ENCODE measurements around the gene SLC15A4.

The SLC15A4 gene

GRCh38 chr12:128794661-128795529 lies 28.9 kb downstream of the SLC15A4 start:
- DNase-seq (ENCODE audit: low spot score), result peak; percentile 25

DNA sequence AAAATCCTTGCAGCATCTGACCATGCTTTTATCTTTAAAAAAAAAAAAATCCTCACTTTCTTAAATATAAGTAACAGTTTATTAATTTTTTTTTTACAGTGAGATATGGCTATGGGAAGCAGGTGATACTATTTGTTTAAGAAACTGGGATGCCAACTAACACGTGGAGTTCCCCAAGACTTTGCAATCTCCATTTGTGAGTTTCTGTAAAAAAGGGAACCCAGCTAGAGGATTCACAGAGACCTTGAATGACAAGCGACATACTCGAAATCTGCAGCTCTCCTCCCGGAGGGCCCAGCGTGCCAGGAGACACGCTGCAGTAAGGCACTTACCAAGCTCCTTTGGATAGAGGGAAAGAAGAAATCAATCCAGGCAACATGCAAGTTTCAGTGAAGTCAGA lies 30.1 kb downstream of the SLC15A4 start:
- DNase-seq (ENCODE audit: low spot score), result no peak

DNA sequence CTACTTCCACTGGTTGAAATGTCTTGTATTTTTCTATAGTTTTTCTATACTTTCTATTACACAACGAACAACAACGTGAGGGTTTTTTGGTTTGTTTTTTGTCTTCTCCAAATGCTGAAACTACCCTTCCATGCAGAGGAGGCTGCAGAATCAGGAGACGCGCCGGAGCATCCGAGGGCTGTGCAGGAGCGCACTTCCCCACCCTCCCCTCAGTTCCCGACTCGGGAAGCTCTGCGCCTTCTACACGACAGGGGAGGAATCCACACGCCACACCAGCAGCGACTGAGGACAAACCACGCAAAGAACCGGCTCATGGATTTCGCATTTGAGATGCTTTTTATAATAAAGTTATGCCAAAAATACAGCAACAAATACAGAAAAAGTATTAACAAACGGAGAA lies 30.9 kb downstream of the SLC15A4 start:
- no peak for DNase-seq (ENCODE audit: low spot score)

DNA sequence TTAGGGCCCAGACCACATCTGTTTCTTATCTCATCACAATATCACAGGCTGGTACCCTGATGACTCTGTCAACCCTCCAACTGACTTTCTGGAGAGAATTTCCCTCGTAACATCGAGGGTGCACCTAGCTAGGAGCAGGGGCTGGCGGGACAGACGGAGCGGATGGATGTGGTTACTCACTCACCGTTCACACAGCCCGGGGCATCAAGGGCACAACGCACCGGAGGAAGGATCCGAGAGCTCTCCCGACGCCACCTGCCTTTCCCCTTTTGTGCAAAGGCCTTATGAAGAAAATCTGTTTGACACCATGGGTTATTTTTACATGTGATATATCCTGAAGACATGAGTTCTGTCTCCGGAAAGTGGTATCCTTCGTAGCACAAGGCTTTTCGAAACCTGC lies 31.4 kb downstream of the SLC15A4 start:
- no peak for DNase-seq (ENCODE audit: low spot score)

- DNase-seq (ENCODE audit: low spot score), result peak; percentile 37
Observed at GRCh38 chr12:128791395-128792322, 32.1 kb downstream of the SLC15A4 start.

GRCh38 chr12:128790653-128791373 lies 32.9 kb downstream of the SLC15A4 start:
- DNase-seq (ENCODE audit: low spot score), result no peak

- no peak for DNase-seq (ENCODE audit: low spot score)
Observed at GRCh38 chr12:128790221-128790620, 33.5 kb downstream of the SLC15A4 start.

- no peak for DNase-seq (ENCODE audit: low spot score)
Observed at GRCh38 chr12:128789356-128789929, 34.3 kb downstream of the SLC15A4 start.

DNA sequence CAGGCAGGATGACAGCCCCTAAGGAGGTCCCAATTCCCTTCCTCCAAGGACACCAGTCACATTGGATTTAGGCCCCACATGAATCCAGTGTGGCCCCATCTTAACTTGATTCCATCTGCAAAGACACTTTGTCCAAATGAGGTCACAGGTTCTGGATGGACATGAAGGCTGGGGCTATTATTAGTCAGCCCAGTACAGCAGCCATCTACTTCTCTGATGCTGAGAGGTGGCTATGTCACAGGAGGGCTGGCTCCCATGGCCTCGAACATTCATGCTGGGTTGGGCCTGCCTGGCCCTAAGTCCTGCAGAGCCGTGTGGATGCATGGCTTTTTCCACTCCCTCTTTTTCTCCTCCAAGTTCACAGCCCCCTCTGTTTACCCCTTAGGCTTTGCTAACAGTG lies 35.9 kb downstream of the SLC15A4 start:
- DNase-seq (ENCODE audit: low spot score), result no peak

GRCh38 chr12:128786741-128787391 lies 36.9 kb downstream of the SLC15A4 start:
- DNase-seq (ENCODE audit: low spot score), result no peak

GRCh38 chr12:128784030-128784760 lies 39.6 kb downstream of the SLC15A4 start:
- DNase-seq (ENCODE audit: low spot score), result no peak

DNA sequence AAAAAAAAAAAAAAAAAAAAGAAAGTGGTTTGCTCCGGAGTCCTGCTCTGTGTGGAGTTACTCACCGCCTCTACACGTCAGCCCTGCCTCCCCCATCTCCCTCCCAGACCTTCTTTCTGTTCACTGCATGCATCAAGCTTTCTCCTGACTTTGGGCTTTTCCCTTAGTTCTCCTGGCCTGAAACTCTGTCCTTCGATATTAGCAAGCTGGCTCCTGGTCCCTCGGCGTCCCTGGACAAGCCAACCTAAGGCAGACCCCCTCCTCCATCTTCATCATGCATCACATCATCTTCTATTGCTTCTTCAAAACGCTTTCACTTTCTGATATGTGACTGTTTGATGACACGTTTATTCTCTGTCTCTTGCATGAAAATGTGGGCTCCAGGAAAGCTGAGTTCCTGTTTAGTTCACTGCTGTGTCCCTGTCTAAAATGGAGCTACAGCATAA lies 40.6 kb downstream of the SLC15A4 start:
- peak; percentile 26 for DNase-seq (ENCODE audit: low spot score)

- DNase-seq (ENCODE audit: low spot score), result no peak
Observed at GRCh38 chr12:128779901-128780300, 43.9 kb downstream of the SLC15A4 start.

GRCh38 chr12:128772249-128772648 lies 51.5 kb downstream of the SLC15A4 start:
- no peak for DNase-seq (ENCODE audit: low spot score)

- DNase-seq (ENCODE audit: low spot score), result no peak
Observed at GRCh38 chr12:128771681-128772080, 52.1 kb downstream of the SLC15A4 start.

GRCh38 chr12:128767518-128767917 lies 56.2 kb downstream of the SLC15A4 start:
- DNase-seq (ENCODE audit: low spot score), result no peak

DNA sequence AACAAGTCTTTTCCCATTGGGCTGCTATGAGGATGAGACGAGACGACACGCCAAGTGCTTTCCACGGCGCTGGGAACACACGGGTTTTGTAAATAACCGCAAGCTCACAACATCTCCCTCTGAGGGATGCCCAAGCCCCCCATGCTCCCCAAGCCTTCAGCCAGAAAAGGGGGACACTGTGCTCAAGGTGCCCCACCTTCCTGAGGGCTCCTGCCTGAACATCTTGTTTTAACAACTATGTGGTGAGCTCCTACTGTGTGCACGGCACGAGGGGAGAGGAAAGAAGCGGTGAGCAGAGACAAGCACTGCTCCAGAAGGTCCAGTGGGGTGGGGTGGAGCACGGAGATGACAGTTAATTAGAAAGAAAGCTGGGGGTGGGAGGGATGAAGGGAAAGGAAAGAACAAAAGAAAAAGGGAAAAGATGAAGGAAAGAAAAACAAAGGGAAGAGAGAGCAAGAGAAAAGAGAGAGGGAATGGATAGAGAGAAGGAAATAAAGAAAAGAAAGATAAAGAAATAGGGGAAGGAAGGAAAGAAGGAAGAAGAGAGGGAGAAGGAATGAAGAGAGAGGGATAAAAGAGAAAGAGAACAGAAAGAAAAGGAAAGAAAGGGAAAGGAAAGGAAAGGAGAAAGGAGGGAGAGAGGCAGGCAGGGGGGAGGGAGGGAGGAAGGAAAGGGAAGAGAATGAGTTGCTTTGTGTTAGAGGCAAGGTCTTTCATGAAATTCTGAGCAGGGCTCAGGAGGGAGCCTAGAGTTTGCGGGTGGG lies 56.8 kb downstream of the SLC15A4 start:
- DNase-seq (ENCODE audit: low spot score), result no peak

DNA sequence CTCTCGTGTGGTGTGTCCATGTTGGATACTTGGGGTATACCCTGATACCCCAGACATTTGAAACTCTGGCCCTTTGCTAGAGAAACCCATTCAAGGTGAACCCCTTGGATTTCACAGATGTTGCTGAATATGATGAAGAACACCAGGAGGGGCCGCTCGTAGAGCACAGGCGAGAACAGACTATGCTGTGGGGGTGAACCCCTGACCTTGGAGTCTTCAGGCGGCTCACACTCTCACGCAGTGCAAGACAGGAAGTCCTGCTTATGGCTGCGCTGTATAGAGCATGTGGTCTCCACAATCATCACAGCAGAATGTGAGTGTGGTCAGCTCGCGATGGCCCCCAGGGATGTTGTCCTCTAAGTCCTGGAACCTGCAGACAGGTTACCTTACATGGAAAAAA lies 60.4 kb downstream of the SLC15A4 start:
- DNase-seq (ENCODE audit: low spot score), result peak; percentile 23

- no peak for DNase-seq (ENCODE audit: low spot score)
Observed at GRCh38 chr12:128761379-128761790, 62.4 kb downstream of the SLC15A4 start.

GRCh38 chr12:128755566-128755965 lies 68.2 kb downstream of the SLC15A4 start:
- no peak for DNase-seq (ENCODE audit: low spot score)

All from CD4-positive, alpha-beta T cell treated with Interleukin-15 for 4 hours (primary cell).